GM06990 (cell line): ENCODE data around the gene ZFC3H1.
"Not testable (repeated sequence)": the region's sequence is repeated elsewhere in the genome, so short reads cannot be mapped to it uniquely, and the experiment has no call there.

Experiments
- DNase-seq: peaks from one replicate; pipeline ENCODE4 v3.0.0-alpha.2; 2011; ENCODE audit not compliant: insufficient read length; ENCODE audit errors: extremely low read depth
- H3K27me3 ChIP-seq: replicated peaks from 2 replicates; pipeline ENCODE4 v1.6.0; 2011; ENCODE audit warnings: low read length; ENCODE audit not compliant: control insufficient read depth, insufficient read depth
- H3K36me3 ChIP-seq: 2 replicates; pipeline ENCODE4 v1.5.1; 2011; ENCODE audit warnings: low read length; ENCODE audit not compliant: control insufficient read depth, insufficient read depth
- H3K4me3 ChIP-seq: replicated peaks from 2 replicates; pipeline ENCODE4 v1.5.1; 2011; ENCODE audit warnings: low read depth, mild to moderate bottlenecking, control low read depth, low read length
- TF ChIP-seq, protein P1 (sequence below): IDR thresholded peaks from 2 replicates; pipeline ENCODE4 v1.5.1; 2011; ENCODE audit warnings: low read length, control low read depth, mild to moderate bottlenecking, inconsistent platforms; ENCODE audit not compliant: insufficient read depth, poor library complexity, severe bottlenecking

Gene ZFC3H1

DNA sequence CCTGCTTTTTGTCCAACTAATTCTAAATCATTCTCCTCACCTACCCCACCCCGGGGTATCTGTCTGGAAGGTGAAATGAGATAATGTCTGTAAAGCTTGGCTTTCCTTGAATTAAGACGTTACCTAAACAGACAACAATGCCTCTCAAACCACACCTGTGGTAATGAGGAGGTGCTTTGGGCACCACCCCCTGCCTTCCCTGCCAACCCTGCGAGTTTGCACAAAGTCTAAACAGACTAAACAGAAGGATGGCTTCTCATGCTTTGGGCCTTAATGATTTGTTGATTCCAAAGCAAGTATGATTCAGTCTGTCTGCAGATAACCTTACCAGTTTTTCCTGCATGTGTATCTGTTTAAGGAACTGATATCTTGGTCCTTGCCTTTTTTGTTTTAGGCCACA lies 82.4 kb downstream of the ZFC3H1 start:
- no peaks in the 10 kb centered on the region for H3K36me3 ChIP-seq
- H3K27me3 ChIP-seq: no peaks in the 10 kb centered on the region; the same call in 1 of the 2 replicates
- TF ChIP-seq, protein P1, sequence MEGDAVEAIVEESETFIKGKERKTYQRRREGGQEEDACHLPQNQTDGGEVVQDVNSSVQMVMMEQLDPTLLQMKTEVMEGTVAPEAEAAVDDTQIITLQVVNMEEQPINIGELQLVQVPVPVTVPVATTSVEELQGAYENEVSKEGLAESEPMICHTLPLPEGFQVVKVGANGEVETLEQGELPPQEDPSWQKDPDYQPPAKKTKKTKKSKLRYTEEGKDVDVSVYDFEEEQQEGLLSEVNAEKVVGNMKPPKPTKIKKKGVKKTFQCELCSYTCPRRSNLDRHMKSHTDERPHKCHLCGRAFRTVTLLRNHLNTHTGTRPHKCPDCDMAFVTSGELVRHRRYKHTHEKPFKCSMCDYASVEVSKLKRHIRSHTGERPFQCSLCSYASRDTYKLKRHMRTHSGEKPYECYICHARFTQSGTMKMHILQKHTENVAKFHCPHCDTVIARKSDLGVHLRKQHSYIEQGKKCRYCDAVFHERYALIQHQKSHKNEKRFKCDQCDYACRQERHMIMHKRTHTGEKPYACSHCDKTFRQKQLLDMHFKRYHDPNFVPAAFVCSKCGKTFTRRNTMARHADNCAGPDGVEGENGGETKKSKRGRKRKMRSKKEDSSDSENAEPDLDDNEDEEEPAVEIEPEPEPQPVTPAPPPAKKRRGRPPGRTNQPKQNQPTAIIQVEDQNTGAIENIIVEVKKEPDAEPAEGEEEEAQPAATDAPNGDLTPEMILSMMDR: no peak
- DNase-seq: no peak
- no peak overlapping the region for H3K4me3 ChIP-seq

DNA sequence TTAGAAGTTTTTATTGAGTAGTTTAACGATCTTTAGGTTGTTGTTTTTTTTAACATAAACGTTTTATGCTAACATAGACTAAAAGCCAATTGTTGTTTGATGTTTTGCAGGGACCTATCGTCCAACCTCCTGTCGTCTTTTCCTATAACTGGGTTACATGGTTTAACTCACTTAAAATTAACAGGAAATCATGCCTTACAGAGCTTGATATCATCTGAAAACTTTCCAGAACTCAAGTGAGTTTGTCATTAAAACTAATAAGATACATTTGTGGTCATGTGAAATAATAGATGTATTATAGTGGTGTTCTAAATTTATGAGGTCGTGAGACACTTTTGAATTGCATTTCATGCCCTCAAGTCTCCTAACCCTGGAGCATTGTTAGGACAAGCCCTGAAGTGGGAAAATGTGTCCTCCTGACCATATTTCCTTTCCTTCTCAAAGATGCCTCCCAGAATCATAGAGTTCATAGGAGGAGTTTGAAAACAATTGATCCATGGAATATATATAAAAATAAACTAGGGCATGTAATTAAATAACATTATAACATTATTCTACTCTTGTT lies 84.9 kb downstream of the ZFC3H1 start:
- Histone ChIP-seq H3K4me3 (no peak overlapping the region), H3K27me3 (no peaks in the 10 kb centered on the region; the same call in 1 of the 2 replicates), H3K36me3 (no peaks in the 10 kb centered on the region)
- DNase-seq: no peak
- TF ChIP-seq, protein P1: no peak

DNA sequence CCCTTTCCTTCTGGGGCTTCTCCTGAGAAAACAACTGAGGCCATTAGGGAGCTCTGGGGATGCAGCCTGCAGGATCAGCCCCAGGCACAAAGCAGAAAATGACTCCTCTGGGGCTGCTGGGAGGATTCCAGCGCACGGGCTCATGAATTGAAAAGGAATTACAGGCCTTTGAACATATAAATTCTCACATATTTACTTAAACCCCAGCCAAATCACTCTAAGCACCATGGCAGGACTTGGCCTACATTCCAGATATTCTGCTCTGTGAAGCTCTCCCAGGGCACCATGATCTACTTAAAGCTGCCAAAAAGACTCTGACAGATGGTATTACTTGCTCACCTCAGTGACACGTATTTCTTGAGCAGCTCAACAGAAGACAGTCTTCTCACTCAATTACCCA lies 87.2 kb downstream of the ZFC3H1 start:
- Histone ChIP-seq H3K4me3 (no peak overlapping the region), H3K27me3 (no peaks in the 10 kb centered on the region), H3K36me3 (no peaks in the 10 kb centered on the region)
- TF ChIP-seq, protein P1: no peak
- no peak for DNase-seq

DNA sequence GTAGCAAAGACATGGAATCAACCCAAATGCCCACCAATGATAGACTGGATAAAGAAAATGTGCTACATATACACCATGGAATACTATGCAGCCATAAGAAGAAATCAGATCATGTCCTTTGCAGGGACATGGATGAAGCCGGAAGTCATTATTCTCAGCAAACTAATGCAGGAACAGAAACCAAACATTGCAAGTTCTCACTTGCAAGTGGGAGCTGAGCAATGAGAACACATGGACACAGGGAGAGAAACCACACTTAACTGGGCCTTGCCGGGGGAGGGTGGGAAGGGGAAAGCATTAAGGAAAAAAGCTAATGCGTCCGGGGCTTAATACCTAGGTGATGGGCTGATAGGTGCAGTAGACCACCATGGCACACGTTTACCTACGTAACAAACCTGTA lies 93.8 kb downstream of the ZFC3H1 start:
- not testable (repeated sequence) for H3K27me3 ChIP-seq, DNase-seq, H3K4me3 ChIP-seq, H3K36me3 ChIP-seq

DNA sequence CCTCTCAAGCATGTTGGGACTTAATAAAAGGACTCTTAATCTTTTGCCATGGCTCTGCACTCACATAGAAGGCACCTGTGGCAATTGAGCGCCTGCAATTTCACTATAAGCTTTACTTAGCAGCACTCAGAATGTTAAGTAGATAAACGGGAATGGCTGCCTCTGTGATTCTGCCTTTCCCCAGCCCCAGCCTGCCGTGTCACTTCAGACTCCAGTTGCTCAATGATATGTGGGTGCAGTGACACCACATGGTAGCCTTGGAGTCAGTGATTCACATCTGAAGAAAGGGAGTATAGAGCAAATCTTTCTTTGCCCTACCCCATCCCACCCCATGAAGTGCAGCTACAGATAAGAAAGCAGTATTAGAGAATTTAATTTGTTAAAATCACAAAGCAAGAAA lies 96.1 kb downstream of the ZFC3H1 start:
- TF ChIP-seq, protein P1: no peak
- H3K4me3 ChIP-seq: no peak overlapping the region
- no peaks in the 10 kb centered on the region for H3K36me3 ChIP-seq
- no peak for DNase-seq
- H3K27me3 ChIP-seq: no peaks in the 10 kb centered on the region; the same call in 1 of the 2 replicates

DNA sequence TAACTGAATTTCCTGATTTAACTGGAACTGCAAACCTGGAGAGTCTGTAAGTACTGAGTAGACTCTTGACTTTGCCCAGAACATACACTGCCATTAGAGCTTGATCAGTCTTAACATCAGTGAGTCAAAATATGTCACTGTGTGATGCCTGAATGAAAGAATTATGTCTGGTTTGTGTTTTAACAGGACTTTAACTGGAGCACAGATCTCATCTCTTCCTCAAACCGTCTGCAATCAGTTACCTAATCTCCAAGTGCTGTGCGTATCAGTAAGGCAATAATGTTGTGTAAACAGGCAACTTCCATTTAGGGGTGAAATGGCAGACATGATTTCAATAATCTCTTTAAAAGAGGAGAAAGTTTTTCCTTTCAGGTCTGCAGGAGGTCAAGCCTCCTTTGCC lies 97.0 kb downstream of the ZFC3H1 start:
- no peak overlapping the region for H3K4me3 ChIP-seq
- TF ChIP-seq, protein P1: no peak
- H3K27me3 ChIP-seq: no peaks in the 10 kb centered on the region; the same call in 1 of the 2 replicates
- no peaks in the 10 kb centered on the region for H3K36me3 ChIP-seq
- DNase-seq: no peak
